Measurements from ENCODE around the gene CALD1. TPM values are rescaled to one million over a fixed set of nuclear protein-coding genes. Genes with fewer than 3 reads are reported as not detected.
A peak's percentile ranks its signal among the peaks of the same experiment; 100 is the strongest.

The CALD1 gene
- total RNA-seq, 1 experiment from 2014 or later: 47.9 TPM

DNA sequence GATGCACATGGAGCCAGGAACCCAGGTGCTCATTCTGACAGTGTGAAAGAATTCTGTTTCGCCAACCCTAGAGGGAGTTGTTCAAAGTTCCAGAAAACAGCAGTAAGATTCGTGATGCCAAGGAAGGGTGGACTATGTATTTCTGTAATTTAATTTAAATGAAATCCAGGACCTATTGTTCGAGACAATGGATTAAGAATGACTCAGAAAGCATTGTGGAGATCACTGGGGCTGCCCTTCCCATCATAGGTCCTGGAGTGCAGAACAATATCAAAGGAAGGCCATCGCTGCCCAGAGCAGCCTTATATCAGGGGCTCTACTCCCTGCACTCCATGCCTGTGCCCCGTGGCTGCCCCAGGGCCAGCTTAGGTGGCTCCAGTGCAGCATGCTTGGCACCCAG lies 32.1 kb upstream of the CALD1 start:
- CTCF ChIA-PET: no interaction called here
- H3K27ac ChIP-seq (ENCODE audit: low read depth, low read length, poor library complexity, severe bottlenecking): no peak overlapping the region

DNA sequence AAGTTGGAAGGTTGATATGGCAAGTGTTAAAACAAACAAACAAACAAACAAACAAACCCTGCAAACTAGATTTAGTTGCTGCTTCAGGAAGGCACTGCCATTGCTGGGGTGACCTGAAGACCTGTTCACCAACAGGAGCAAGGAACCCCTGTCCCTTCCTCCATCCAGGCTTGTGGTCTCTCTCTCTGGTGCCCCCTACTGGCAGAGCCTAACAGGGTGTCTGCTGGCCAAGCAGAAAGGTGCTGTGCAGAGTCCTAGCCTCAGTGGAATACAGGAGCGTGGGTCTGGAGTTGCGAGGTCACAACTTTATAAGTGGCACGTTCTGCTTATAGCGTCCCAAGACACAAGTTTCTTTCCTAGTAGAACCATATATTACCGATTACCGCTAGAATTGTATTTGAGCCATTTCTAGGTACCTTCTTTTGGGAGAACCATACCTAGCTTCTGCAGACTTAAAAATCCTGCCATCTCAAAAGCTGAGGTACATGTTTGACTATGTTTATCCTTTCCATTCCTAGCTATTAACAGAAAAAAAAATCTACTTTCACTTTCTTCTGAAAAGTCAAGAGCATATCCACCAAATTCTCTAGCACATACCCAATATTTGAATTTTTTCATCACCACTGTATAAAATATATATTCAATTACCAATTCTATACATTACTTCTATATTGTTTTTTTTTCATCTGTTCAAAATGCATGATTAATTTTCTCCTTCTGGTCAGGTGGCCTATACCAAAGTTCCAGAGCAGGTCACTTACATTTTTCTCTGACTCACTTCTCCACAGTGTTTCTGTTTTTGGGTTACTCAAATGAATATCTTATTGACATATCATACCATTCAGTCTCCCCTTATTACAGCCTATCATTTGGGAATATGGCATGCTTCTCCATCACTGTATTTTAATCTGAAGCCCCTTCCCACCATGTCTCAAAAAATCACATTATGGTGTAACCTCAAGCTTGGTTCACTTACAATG lies 29.1 kb upstream of the CALD1 start:
- intact Hi-C loops (cut with micrococcal nuclease; ENCODE audit: unreplicated experiment): no loop called here
- Histone ChIP-seq H3K36me3 (ENCODE audit: insufficient read depth, low read length, poor library complexity, severe bottlenecking) (no peaks in the 10 kb centered on the region), H3K4me1 (ENCODE audit: insufficient read depth, low read length, poor library complexity, severe bottlenecking) (peaks cover 5% of the 10 kb centered on the region), H3K4me3 (ENCODE audit: low read depth, low read length, poor library complexity, severe bottlenecking) (no peak overlapping the region), H3K9me3 (ENCODE audit: low read depth, low read length, poor library complexity, severe bottlenecking) (no peaks in the 10 kb centered on the region), H3K27me3 (replicated peaks; ENCODE audit: insufficient read depth, low read depth, low read length, poor library complexity) (no peaks in the 10 kb centered on the region), H3K27ac (ENCODE audit: low read depth, low read length, poor library complexity, severe bottlenecking) (no peak overlapping the region)
- DNase-seq (ENCODE audit: low spot score): peak; percentile 57
- no TSS peak for BruUV-seq (replicated peaks)
- ChIA-PET POLR2A (ENCODE audit: low non-redundant PET) (no interaction called here), CTCF (interaction anchor here (0.5 to 1.0 kb wide), 2 partner anchors 33 to 64 kb away, joined by 4 to 17 read pairs; no protein-coding TSS in a partner anchor)
- TF ChIP-seq EZH2 (IDR thresholded peaks at IDR 0.05; ENCODE audit: borderline replicate concordance, low read depth, low read length, poor library complexity, severe bottlenecking): no peak
- TF ChIP-seq, protein P1, sequence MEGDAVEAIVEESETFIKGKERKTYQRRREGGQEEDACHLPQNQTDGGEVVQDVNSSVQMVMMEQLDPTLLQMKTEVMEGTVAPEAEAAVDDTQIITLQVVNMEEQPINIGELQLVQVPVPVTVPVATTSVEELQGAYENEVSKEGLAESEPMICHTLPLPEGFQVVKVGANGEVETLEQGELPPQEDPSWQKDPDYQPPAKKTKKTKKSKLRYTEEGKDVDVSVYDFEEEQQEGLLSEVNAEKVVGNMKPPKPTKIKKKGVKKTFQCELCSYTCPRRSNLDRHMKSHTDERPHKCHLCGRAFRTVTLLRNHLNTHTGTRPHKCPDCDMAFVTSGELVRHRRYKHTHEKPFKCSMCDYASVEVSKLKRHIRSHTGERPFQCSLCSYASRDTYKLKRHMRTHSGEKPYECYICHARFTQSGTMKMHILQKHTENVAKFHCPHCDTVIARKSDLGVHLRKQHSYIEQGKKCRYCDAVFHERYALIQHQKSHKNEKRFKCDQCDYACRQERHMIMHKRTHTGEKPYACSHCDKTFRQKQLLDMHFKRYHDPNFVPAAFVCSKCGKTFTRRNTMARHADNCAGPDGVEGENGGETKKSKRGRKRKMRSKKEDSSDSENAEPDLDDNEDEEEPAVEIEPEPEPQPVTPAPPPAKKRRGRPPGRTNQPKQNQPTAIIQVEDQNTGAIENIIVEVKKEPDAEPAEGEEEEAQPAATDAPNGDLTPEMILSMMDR (conservative IDR thresholded peaks at IDR 0.05; ENCODE audit: low read depth, low read length): peak; percentile 89

More for the DNA sequence above, 32.1 kb upstream of the CALD1 start:
- no peak for DNase-seq (ENCODE audit: low spot score)
- Histone ChIP-seq H3K4me3 (ENCODE audit: low read depth, low read length, poor library complexity, severe bottlenecking) (no peak overlapping the region), H3K4me1 (ENCODE audit: insufficient read depth, low read length, poor library complexity, severe bottlenecking) (peaks cover 4% of the 10 kb centered on the region), H3K9me3 (ENCODE audit: low read depth, low read length, poor library complexity, severe bottlenecking) (no peaks in the 10 kb centered on the region), H3K36me3 (ENCODE audit: insufficient read depth, low read length, poor library complexity, severe bottlenecking) (no peaks in the 10 kb centered on the region), H3K27me3 (replicated peaks; ENCODE audit: insufficient read depth, low read depth, low read length, poor library complexity) (no peaks in the 10 kb centered on the region)
- intact Hi-C loops (cut with micrococcal nuclease; ENCODE audit: unreplicated experiment): no loop called here
- POLR2A ChIA-PET (ENCODE audit: low non-redundant PET): no interaction called here
- BruUV-seq (replicated peaks): no TSS peak
- TF ChIP-seq EZH2 (IDR thresholded peaks at IDR 0.05; ENCODE audit: borderline replicate concordance, low read depth, low read length, poor library complexity, severe bottlenecking): no peak

DNA sequence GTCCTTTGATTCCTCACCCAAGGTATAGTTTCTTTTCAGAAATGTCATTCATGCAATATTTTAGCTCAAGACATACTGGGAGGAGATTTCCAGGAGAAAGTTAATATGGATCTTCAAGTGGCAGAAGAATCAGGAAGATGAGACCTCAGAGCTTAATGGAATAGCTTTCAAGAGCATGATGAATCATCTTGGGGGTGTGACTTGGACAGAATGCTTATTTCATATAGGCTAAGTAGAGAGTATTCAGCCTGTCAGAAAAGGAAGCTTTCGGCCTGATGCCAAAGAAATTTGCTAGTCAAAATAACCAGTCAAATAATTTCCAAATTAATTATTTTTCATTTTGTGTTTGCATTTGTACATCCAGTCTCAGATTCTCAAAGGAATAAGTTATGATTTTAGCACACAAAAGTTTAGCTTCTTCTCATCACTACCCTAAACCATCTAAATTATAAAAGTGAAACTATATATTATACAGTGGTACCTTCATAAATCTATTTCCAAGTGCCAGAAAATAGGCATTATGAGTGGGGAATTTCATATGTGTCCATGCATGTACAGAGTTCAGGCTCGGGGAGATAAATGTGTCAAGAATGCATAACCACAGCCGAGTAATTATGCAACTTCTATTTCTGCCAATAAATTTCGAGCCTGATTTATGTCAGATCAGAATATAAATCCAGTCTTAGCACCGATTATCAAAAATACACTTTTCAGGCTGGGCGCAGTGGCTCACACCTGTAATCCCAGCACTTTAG lies 27.3 kb upstream of the CALD1 start:
- BruUV-seq (replicated peaks): no TSS peak
- Histone ChIP-seq H3K27ac (ENCODE audit: low read depth, low read length, poor library complexity, severe bottlenecking) (no peak overlapping the region), H3K4me3 (ENCODE audit: low read depth, low read length, poor library complexity, severe bottlenecking) (no peak overlapping the region), H3K9me3 (ENCODE audit: low read depth, low read length, poor library complexity, severe bottlenecking) (no peaks in the 10 kb centered on the region), H3K4me1 (ENCODE audit: insufficient read depth, low read length, poor library complexity, severe bottlenecking) (peaks cover 5% of the 10 kb centered on the region), H3K36me3 (ENCODE audit: insufficient read depth, low read length, poor library complexity, severe bottlenecking) (no peaks in the 10 kb centered on the region), H3K27me3 (replicated peaks; ENCODE audit: insufficient read depth, low read depth, low read length, poor library complexity) (no peaks in the 10 kb centered on the region)
- CTCF ChIA-PET: no interaction called here
- TF ChIP-seq, protein P1 (conservative IDR thresholded peaks at IDR 0.05; ENCODE audit: low read depth, low read length): no peak
- no peak for TF ChIP-seq EZH2 (IDR thresholded peaks at IDR 0.05; ENCODE audit: borderline replicate concordance, low read depth, low read length, poor library complexity, severe bottlenecking)
- peak; percentile 64 for DNase-seq (ENCODE audit: low spot score)
- POLR2A ChIA-PET (ENCODE audit: low non-redundant PET): interaction anchor here (0.7 kb wide), 1 partner anchor 1670 kb away, joined by 21 read pairs; no protein-coding TSS in a partner anchor
- intact Hi-C loops (cut with micrococcal nuclease; ENCODE audit: unreplicated experiment): no loop called here
